HepG2 (cell line): Measurements from ENCODE around the gene STYXL2. TPM values are rescaled to one million over a fixed set of nuclear protein-coding genes. Genes with fewer than 3 reads are reported as not detected.

Experiments
- ATAC-seq: fragments of 200-7000 bp; cut with Tn5 transposase; 3 replicates; pipeline ENCODE4 v1.9.1; 2020; ENCODE audit warnings: mild to moderate bottlenecking, moderate library complexity
- BruUV-seq: library from RNA; stranded (reverse); fragments of 400-500 nt; replicated peaks from 2 replicates; lab custom pipeline; 2021; lab: Mats Ljungman, UMichigan
- CTCF ChIA-PET: fragments of 300-600 bp; formaldehyde crosslinking; extraction: SDS; loops from one replicate; lab custom pipeline; 2021; ENCODE audit warnings: low total read pairs, inconsistent platforms, low intra/inter-chr PET ratio; lab: Yijun Ruan, JAX
- POLR2A ChIA-PET: fragments of 350-600 bp; sonication (Branson Sonifier 250); formaldehyde crosslinking; loops from one replicate; lab custom pipeline; 2020; ENCODE audit warnings: antibody characterized with exemption, inconsistent platforms; lab: Yijun Ruan, JAX
- DNase-seq: peaks from one replicate; pipeline ENCODE4 v3.0.0-alpha.2; 2015; ENCODE audit warnings: low spot score
- FAIRE-seq: peaks from 3 replicates; lab custom pipeline; 2011; peaks lifted over from hg19 to GRCh38; lab: Jason Lieb, UNC
- H2AFZ ChIP-seq: one replicate; pipeline ENCODE4 v1.6.1; 2011; ENCODE audit warnings: low read length, inconsistent platforms
- H3K27ac ChIP-seq: fragments of 300-600 bp; 3 replicates; pipeline ENCODE4 v1.8.0; 2011; ENCODE audit warnings: mixed run types, mild to moderate bottlenecking, mixed read lengths, low read length, inconsistent platforms; ENCODE audit not compliant: insufficient read depth; ENCODE audit errors: extremely low read length
- H3K27me3 ChIP-seq, 2 experiments: fragments of 200-600 bp in 1 of 2; 2 replicates in 1 of 2; 3 replicates in 1 of 2; pipeline versions ENCODE4 v1.6.0 to v1.8.0; 2011; ENCODE audit warnings: low read length in 2 of 2, mild to moderate bottlenecking in 2 of 2, moderate library complexity in 2 of 2, inconsistent platforms in 1 of 2; ENCODE audit not compliant: insufficient read depth in 2 of 2, control insufficient read depth in 1 of 2
- H3K36me3 ChIP-seq, 2 experiments: fragments of 200-600 bp in 1 of 2; replicated peaks in 1 of 2; 2 replicates in 1 of 2; 3 replicates in 1 of 2; pipeline versions ENCODE4 v1.5.1 to v1.8.0; 2011; ENCODE audit warnings: low read length in 2 of 2, inconsistent platforms in 1 of 2; ENCODE audit not compliant: insufficient read depth in 2 of 2, control insufficient read depth in 1 of 2
- H3K4me1 ChIP-seq: 2 replicates; pipeline ENCODE4 v1.5.1; 2012; ENCODE audit warnings: low read length, inconsistent platforms; ENCODE audit not compliant: insufficient read depth
- H3K4me2 ChIP-seq: 2 replicates; pipeline ENCODE4 v1.6.0; 2011; ENCODE audit warnings: low read depth, low read length, inconsistent platforms
- H3K4me3 ChIP-seq, 3 experiments: fragments of 200-600 bp in 1 of 3; sonication (generic), shearing (Covaris generic) in 1 of 3; replicated peaks in 1 of 3; 2 replicates each; pipeline ENCODE4 v1.5.1; 2011 to 2016; ENCODE audit warnings: low read length in 3 of 3, inconsistent platforms in 2 of 3, low read depth in 2 of 3, mild to moderate bottlenecking in 2 of 3, control low read depth in 1 of 3, mixed read lengths in 1 of 3; ENCODE audit not compliant: insufficient read depth in 1 of 3
- H3K79me2 ChIP-seq: one replicate; pipeline ENCODE4 v1.6.1; 2011; ENCODE audit warnings: low read length, inconsistent platforms; ENCODE audit not compliant: insufficient read depth
- H3K9ac ChIP-seq: 2 replicates; pipeline ENCODE4 v1.6.0; 2011; ENCODE audit warnings: mild to moderate bottlenecking, low read depth, low read length, inconsistent platforms; ENCODE audit not compliant: insufficient read depth
- H3K9me3 ChIP-seq: 2 replicates; pipeline ENCODE4 v1.5.1; 2012; ENCODE audit warnings: mild to moderate bottlenecking, low read length
- H4K20me1 ChIP-seq: 2 replicates; pipeline ENCODE4 v1.6.0; 2011; ENCODE audit warnings: inconsistent platforms, mild to moderate bottlenecking, low read length, moderate library complexity; ENCODE audit not compliant: insufficient read depth
- CBX5 ChIP-seq: sonication (generic); formaldehyde crosslinking; IDR thresholded peaks from 2 replicates; pipeline ENCODE4 v1.4.0; 2020; ENCODE audit warnings: missing genetic modification reagents, borderline replicate concordance
- GATAD2A ChIP-seq: IDR thresholded peaks from 2 replicates; pipeline ENCODE4 v1.6.1; 2016
- KLF9 ChIP-seq: IDR thresholded peaks from 2 replicates; pipeline ENCODE4 v1.6.1; 2016; ENCODE audit warnings: low read depth
- MIER2 ChIP-seq: IDR thresholded peaks from 2 replicates; pipeline ENCODE4 v1.6.1; 2016; ENCODE audit warnings: missing biosample characterization, missing genetic modification reagents
- PRDM15 ChIP-seq: sonication (generic); formaldehyde crosslinking; IDR thresholded peaks from 2 replicates; pipeline ENCODE4 v1.4.0; 2020; ENCODE audit warnings: missing genetic modification reagents
- ZNF121 ChIP-seq: sonication (generic); formaldehyde crosslinking; IDR thresholded peaks from 2 replicates; pipeline ENCODE4 v1.5.0; 2020; ENCODE audit warnings: mild to moderate bottlenecking, missing genetic modification reagents
- ZNF180 ChIP-seq: sonication (generic); formaldehyde crosslinking; IDR thresholded peaks from 2 replicates; pipeline ENCODE4 v1.4.0; 2020; ENCODE audit warnings: low read depth, missing genetic modification reagents, borderline replicate concordance
- ZNF660 ChIP-seq: sonication (generic); formaldehyde crosslinking; IDR thresholded peaks from 2 replicates; pipeline ENCODE4 v1.5.1; 2020; ENCODE audit warnings: mild to moderate bottlenecking, low read depth, missing genetic modification reagents, borderline replicate concordance
- in situ Hi-C: cut with HindIII; loops from 2 replicates; pipeline ENCODE4 v1.10.0; 2017; ENCODE audit warnings: low pct_unique_long_range_greater_than_20kb; ENCODE audit not compliant: extremely low pct_ligation_motif_present
- intact Hi-C: fragments of 100-400 bp; cut with micrococcal nuclease; formaldehyde crosslinking; loops from one replicate; pipeline ENCODE4 v1.10.0; 2022; ENCODE audit not compliant: unreplicated experiment
- polyA plus RNA-seq, 8 experiments: library from polyadenylated mRNA; depleted of rRNA in 3 of 8; stranded (reverse) in 7 of 8; unstranded in 1 of 8; fragments of >200 nt; fragmentation: Illumina TruSeq in 4 of 8; extraction: Trizol in 4 of 8; gene quantifications; 2 replicates each; pipeline versions ENCODE4 v1.2.1 to v1.2.3, GENCODE V29; 2011 to 2016; ENCODE audit warnings: low read depth in 4 of 8, missing spikeins in 1 of 8, mixed read lengths in 1 of 8; ENCODE audit not compliant: insufficient read depth in 1 of 8
- total RNA-seq, 5 experiments: library from RNA; depleted of rRNA; stranded (reverse); fragments of >200 nt; fragmentation: Illumina TruSeq; extraction: Trizol; gene quantifications; 2 replicates each; pipeline ENCODE4 v1.2.3, GENCODE V29; 2016; ENCODE audit warnings: low read depth in 1 of 5

STYXL2 gene
- total and polyA plus RNA-seq, 2 of the 13 experiments (the other 11 are each of a cell fraction or from before 2014, with no cell fraction given) = not detected

- Histone ChIP-seq H3K27ac (no peak overlapping the region), H2AFZ (no peak overlapping the region), H3K4me1 (peaks cover 9% of the 10 kb centered on the region; the same call in 1 of the 2 replicates), H3K4me2 (no peak overlapping the region), H3K27me3 (peaks cover 0 to 36% of the 10 kb centered on the region in 2 experiments; a peak in 3 of 5 replicates), H3K79me2 (no peaks in the 10 kb centered on the region), H3K9ac (no peak overlapping the region), H3K36me3 (no peaks in the 10 kb centered on the region), H4K20me1 (no peaks in the 10 kb centered on the region), H3K9me3 (no peaks in the 10 kb centered on the region), H3K4me3 (no peak overlapping the region)
- in situ Hi-C loops (no loop called here), intact Hi-C loops (no loop called here)
- ChIA-PET POLR2A (no interaction called here), CTCF (no interaction called here)
- no TSS peak for BruUV-seq
- no peak for TF ChIP-seq MIER2
- no peak for TF ChIP-seq CBX5
- TF ChIP-seq ZNF121 = no peak
- TF ChIP-seq KLF9 = no peak
- TF ChIP-seq PRDM15 (CRISPR knock-in tag) = no peak
- TF ChIP-seq GATAD2A = no peak
- TF ChIP-seq ZNF180 (CRISPR knock-in tag) = no peak
- no peak for TF ChIP-seq ZNF660 (CRISPR knock-in tag)
- ATAC-seq (no peak), FAIRE-seq (no peak), DNase-seq (no peak)
Measured at GRCh38 chr1:167107456-167107855, 13.6 kb downstream of the STYXL2 start.
